WERI-Rb-1 (cell line): ENCODE data around the gene GOPC.

Experiments
- DNase-seq: peaks from one replicate; pipeline ENCODE4 v3.0.0-alpha.2; 2020
- H3K27ac ChIP-seq: fragments of 250-450 bp; sonication (Bioruptor Pico); 2 replicates; pipeline ENCODE4 v1.5.1; 2020; ENCODE audit warnings: mild to moderate bottlenecking, moderate library complexity
- H3K27me3 ChIP-seq: fragments of 250-450 bp; sonication (Bioruptor Pico); 2 replicates; pipeline ENCODE4 v1.5.1; 2021; ENCODE audit warnings: mild to moderate bottlenecking, low read depth, moderate library complexity; ENCODE audit not compliant: insufficient read depth, severe bottlenecking
- H3K36me3 ChIP-seq: fragments of 250-450 bp; sonication (Bioruptor Pico); 2 replicates; pipeline ENCODE4 v1.5.1; 2020; ENCODE audit warnings: mild to moderate bottlenecking, moderate library complexity
- H3K4me3 ChIP-seq: 2 replicates; pipeline ENCODE4 v1.5.1; 2011; ENCODE audit warnings: low read depth, mild to moderate bottlenecking, control low read depth, low read length
- H3K9me3 ChIP-seq: fragments of 250-450 bp; sonication (Bioruptor Pico); 2 replicates; pipeline ENCODE4 v1.5.1; 2021; ENCODE audit warnings: mild to moderate bottlenecking, moderate library complexity; ENCODE audit not compliant: severe bottlenecking
- TF ChIP-seq, protein P1 (sequence below): IDR thresholded peaks from 2 replicates; pipeline ENCODE4 v1.5.1; 2011; ENCODE audit warnings: low read depth, mild to moderate bottlenecking, control low read depth, inconsistent platforms, low read length

The GOPC gene

GRCh38 chr6:117534974-117535373, 67.3 kb downstream of the GOPC start:
- H3K27me3 ChIP-seq: no peaks in the 10 kb centered on the region
- DNase-seq: no peak
- H3K9me3 ChIP-seq: no peaks in the 10 kb centered on the region
- no peaks in the 10 kb centered on the region for H3K36me3 ChIP-seq
- TF ChIP-seq, protein P1, sequence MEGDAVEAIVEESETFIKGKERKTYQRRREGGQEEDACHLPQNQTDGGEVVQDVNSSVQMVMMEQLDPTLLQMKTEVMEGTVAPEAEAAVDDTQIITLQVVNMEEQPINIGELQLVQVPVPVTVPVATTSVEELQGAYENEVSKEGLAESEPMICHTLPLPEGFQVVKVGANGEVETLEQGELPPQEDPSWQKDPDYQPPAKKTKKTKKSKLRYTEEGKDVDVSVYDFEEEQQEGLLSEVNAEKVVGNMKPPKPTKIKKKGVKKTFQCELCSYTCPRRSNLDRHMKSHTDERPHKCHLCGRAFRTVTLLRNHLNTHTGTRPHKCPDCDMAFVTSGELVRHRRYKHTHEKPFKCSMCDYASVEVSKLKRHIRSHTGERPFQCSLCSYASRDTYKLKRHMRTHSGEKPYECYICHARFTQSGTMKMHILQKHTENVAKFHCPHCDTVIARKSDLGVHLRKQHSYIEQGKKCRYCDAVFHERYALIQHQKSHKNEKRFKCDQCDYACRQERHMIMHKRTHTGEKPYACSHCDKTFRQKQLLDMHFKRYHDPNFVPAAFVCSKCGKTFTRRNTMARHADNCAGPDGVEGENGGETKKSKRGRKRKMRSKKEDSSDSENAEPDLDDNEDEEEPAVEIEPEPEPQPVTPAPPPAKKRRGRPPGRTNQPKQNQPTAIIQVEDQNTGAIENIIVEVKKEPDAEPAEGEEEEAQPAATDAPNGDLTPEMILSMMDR: no peak
- H3K4me3 ChIP-seq: no peak overlapping the region
- no peak overlapping the region for H3K27ac ChIP-seq

- no peak for DNase-seq
- no peaks in the 10 kb centered on the region for H3K9me3 ChIP-seq
- H3K36me3 ChIP-seq: no peaks in the 10 kb centered on the region
- no peak overlapping the region for H3K4me3 ChIP-seq
- H3K27ac ChIP-seq: no peak overlapping the region
- H3K27me3 ChIP-seq: no peaks in the 10 kb centered on the region
- TF ChIP-seq, protein P1: no peak
Observed at GRCh38 chr6:117533775-117534174, 68.5 kb downstream of the GOPC start.

GRCh38 chr6:117531809-117532725, 70.2 kb downstream of the GOPC start:
- no peaks in the 10 kb centered on the region for H3K27me3 ChIP-seq
- H3K4me3 ChIP-seq: no peak overlapping the region
- peak; percentile 51 for DNase-seq
- H3K9me3 ChIP-seq: no peaks in the 10 kb centered on the region
- no peaks in the 10 kb centered on the region for H3K36me3 ChIP-seq
- TF ChIP-seq, protein P1: no peak
- H3K27ac ChIP-seq: peak overlapping the region; percentile 58

DNA sequence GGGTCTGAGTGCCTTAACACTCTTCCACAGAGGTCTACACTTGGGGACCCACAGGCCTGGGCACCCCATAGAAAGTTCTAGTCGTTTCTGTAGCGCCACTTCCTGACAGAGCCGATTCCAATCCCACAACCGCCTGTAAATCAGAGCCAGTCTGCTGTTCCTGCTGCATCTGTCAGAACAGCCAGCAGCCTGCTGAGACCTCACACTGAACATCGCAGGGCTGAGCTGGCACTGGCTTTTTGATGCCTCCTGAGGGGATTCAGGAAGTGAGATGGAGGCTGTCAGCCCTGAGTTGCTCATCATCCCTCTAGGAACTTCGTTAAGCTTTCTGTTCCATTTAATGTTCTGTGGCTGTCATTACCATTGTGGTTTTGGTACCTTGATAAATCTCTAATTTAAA, 71.0 kb downstream of the GOPC start:
- H3K27me3 ChIP-seq: no peaks in the 10 kb centered on the region
- no peaks in the 10 kb centered on the region for H3K36me3 ChIP-seq
- peak overlapping the region; percentile 41 for H3K27ac ChIP-seq
- TF ChIP-seq, protein P1: no peak
- peak; percentile 35 for DNase-seq
- no peaks in the 10 kb centered on the region for H3K9me3 ChIP-seq
- no peak overlapping the region for H3K4me3 ChIP-seq

GRCh38 chr6:117530467-117531242, 71.7 kb downstream of the GOPC start:
- DNase-seq: no peak
- H3K27me3 ChIP-seq: no peaks in the 10 kb centered on the region
- no peak overlapping the region for H3K4me3 ChIP-seq
- no peaks in the 10 kb centered on the region for H3K36me3 ChIP-seq
- H3K27ac ChIP-seq: peak overlapping the region; percentile 41; the same call in 1 of the 2 replicates
- TF ChIP-seq, protein P1: no peak
- H3K9me3 ChIP-seq: no peaks in the 10 kb centered on the region
